HepG2 (cell line): ENCODE measurements around the gene PRSS8. TPM values are rescaled to one million over a fixed set of nuclear protein-coding genes. Genes with fewer than 3 reads are reported as not detected.
"Not testable (repeated sequence)": the region's sequence is repeated elsewhere in the genome, so short reads cannot be mapped to it uniquely, and the experiment has no call there.

Source experiments
- ATAC-seq: fragments of 200-7000 bp; cut with Tn5 transposase; 3 replicates; pipeline ENCODE4 v1.9.1; 2020; ENCODE audit warnings: mild to moderate bottlenecking, moderate library complexity
- BruUV-seq: library from RNA; stranded (reverse); fragments of 400-500 nt; replicated peaks from 2 replicates; lab custom pipeline; 2021; lab: Mats Ljungman, UMichigan
- CTCF ChIA-PET: fragments of 300-600 bp; formaldehyde crosslinking; extraction: SDS; loops from one replicate; lab custom pipeline; 2021; ENCODE audit warnings: low total read pairs, inconsistent platforms, low intra/inter-chr PET ratio; lab: Yijun Ruan, JAX
- POLR2A ChIA-PET: fragments of 350-600 bp; sonication (Branson Sonifier 250); formaldehyde crosslinking; loops from one replicate; lab custom pipeline; 2020; ENCODE audit warnings: antibody characterized with exemption, inconsistent platforms; lab: Yijun Ruan, JAX
- DNase-seq: peaks from one replicate; pipeline ENCODE4 v3.0.0-alpha.2; 2015; ENCODE audit warnings: low spot score
- FAIRE-seq: peaks from 3 replicates; lab custom pipeline; 2011; peaks lifted over from hg19 to GRCh38; lab: Jason Lieb, UNC
- H2AFZ ChIP-seq: one replicate; pipeline ENCODE4 v1.6.1; 2011; ENCODE audit warnings: low read length, inconsistent platforms
- H3K27ac ChIP-seq: fragments of 300-600 bp; 3 replicates; pipeline ENCODE4 v1.8.0; 2011; ENCODE audit warnings: mixed run types, mild to moderate bottlenecking, mixed read lengths, low read length, inconsistent platforms; ENCODE audit not compliant: insufficient read depth; ENCODE audit errors: extremely low read length
- H3K27me3 ChIP-seq, 2 experiments: fragments of 200-600 bp in 1 of 2; 2 replicates in 1 of 2; 3 replicates in 1 of 2; pipeline versions ENCODE4 v1.6.0 to v1.8.0; 2011; ENCODE audit warnings: low read length in 2 of 2, mild to moderate bottlenecking in 2 of 2, moderate library complexity in 2 of 2, inconsistent platforms in 1 of 2; ENCODE audit not compliant: insufficient read depth in 2 of 2, control insufficient read depth in 1 of 2
- H3K36me3 ChIP-seq, 2 experiments: fragments of 200-600 bp in 1 of 2; replicated peaks in 1 of 2; 2 replicates in 1 of 2; 3 replicates in 1 of 2; pipeline versions ENCODE4 v1.5.1 to v1.8.0; 2011; ENCODE audit warnings: low read length in 2 of 2, inconsistent platforms in 1 of 2; ENCODE audit not compliant: insufficient read depth in 2 of 2, control insufficient read depth in 1 of 2
- H3K4me1 ChIP-seq: 2 replicates; pipeline ENCODE4 v1.5.1; 2012; ENCODE audit warnings: low read length, inconsistent platforms; ENCODE audit not compliant: insufficient read depth
- H3K4me2 ChIP-seq: 2 replicates; pipeline ENCODE4 v1.6.0; 2011; ENCODE audit warnings: low read depth, low read length, inconsistent platforms
- H3K4me3 ChIP-seq, 3 experiments: fragments of 200-600 bp in 1 of 3; sonication (generic), shearing (Covaris generic) in 1 of 3; replicated peaks in 1 of 3; 2 replicates each; pipeline ENCODE4 v1.5.1; 2011 to 2016; ENCODE audit warnings: low read length in 3 of 3, inconsistent platforms in 2 of 3, low read depth in 2 of 3, mild to moderate bottlenecking in 2 of 3, control low read depth in 1 of 3, mixed read lengths in 1 of 3; ENCODE audit not compliant: insufficient read depth in 1 of 3
- H3K79me2 ChIP-seq: one replicate; pipeline ENCODE4 v1.6.1; 2011; ENCODE audit warnings: low read length, inconsistent platforms; ENCODE audit not compliant: insufficient read depth
- H3K9ac ChIP-seq: 2 replicates; pipeline ENCODE4 v1.6.0; 2011; ENCODE audit warnings: mild to moderate bottlenecking, low read depth, low read length, inconsistent platforms; ENCODE audit not compliant: insufficient read depth
- H3K9me3 ChIP-seq: 2 replicates; pipeline ENCODE4 v1.5.1; 2012; ENCODE audit warnings: mild to moderate bottlenecking, low read length
- H4K20me1 ChIP-seq: 2 replicates; pipeline ENCODE4 v1.6.0; 2011; ENCODE audit warnings: inconsistent platforms, mild to moderate bottlenecking, low read length, moderate library complexity; ENCODE audit not compliant: insufficient read depth
- ATF1 ChIP-seq: IDR thresholded peaks from 2 replicates; pipeline ENCODE4 v1.6.1; 2016; ENCODE audit warnings: mild to moderate bottlenecking, control low read depth
- CEBPB ChIP-seq: IDR thresholded peaks from 2 replicates; pipeline ENCODE4 v1.6.1; 2011; ENCODE audit warnings: low read depth, low read length, improper control_type of control experiment, borderline replicate concordance
- CTCF ChIP-seq: sonication (generic); formaldehyde crosslinking; IDR thresholded peaks from 2 replicates; pipeline ENCODE4 v1.5.0; 2020; ENCODE audit warnings: mild to moderate bottlenecking, missing genetic modification reagents, moderate library complexity
- XRCC5 ChIP-seq: fragments of 200-400 bp; formaldehyde crosslinking; optimal IDR thresholded peaks from 2 replicates; pipeline ENCODE3; 2017; ENCODE audit warnings: mild to moderate bottlenecking, low read length
- ZFP91 ChIP-seq: sonication (generic); formaldehyde crosslinking; IDR thresholded peaks from 2 replicates; pipeline ENCODE4 v1.9.0; 2022; ENCODE audit warnings: missing genetic modification reagents, mild to moderate bottlenecking, borderline replicate concordance
- ZMYM3 ChIP-seq: sonication (generic); formaldehyde crosslinking; IDR thresholded peaks from 2 replicates; pipeline ENCODE4 v1.5.1; 2020; ENCODE audit warnings: mild to moderate bottlenecking, missing genetic modification reagents
- ZNF138 ChIP-seq: sonication (generic); formaldehyde crosslinking; IDR thresholded peaks from 2 replicates; pipeline ENCODE4 v1.5.0; 2020; ENCODE audit warnings: mild to moderate bottlenecking, low read depth, missing genetic modification reagents
- WGBS: methylation state at CpG from one replicate; pipeline ENCODE4 v1.1.6; 2017; ENCODE audit warnings: low lambda C conversion rate; 5-methylcytosine and 5-hydroxymethylcytosine counted together
- in situ Hi-C: cut with HindIII; loops from 2 replicates; pipeline ENCODE4 v1.10.0; 2017; ENCODE audit warnings: low pct_unique_long_range_greater_than_20kb; ENCODE audit not compliant: extremely low pct_ligation_motif_present
- intact Hi-C: fragments of 100-400 bp; cut with micrococcal nuclease; formaldehyde crosslinking; loops from one replicate; pipeline ENCODE4 v1.10.0; 2022; ENCODE audit not compliant: unreplicated experiment
- polyA plus RNA-seq, 8 experiments: library from polyadenylated mRNA; depleted of rRNA in 3 of 8; stranded (reverse) in 7 of 8; unstranded in 1 of 8; fragments of >200 nt; fragmentation: Illumina TruSeq in 4 of 8; extraction: Trizol in 4 of 8; gene quantifications; 2 replicates each; pipeline versions ENCODE4 v1.2.1 to v1.2.3, GENCODE V29; 2011 to 2016; ENCODE audit warnings: low read depth in 4 of 8, missing spikeins in 1 of 8, mixed read lengths in 1 of 8; ENCODE audit not compliant: insufficient read depth in 1 of 8
- total RNA-seq, 5 experiments: library from RNA; depleted of rRNA; stranded (reverse); fragments of >200 nt; fragmentation: Illumina TruSeq; extraction: Trizol; gene quantifications; 2 replicates each; pipeline ENCODE4 v1.2.3, GENCODE V29; 2016; ENCODE audit warnings: low read depth in 1 of 5
- TF ChIP-seq, protein P1 (sequence below): sonication (generic); formaldehyde crosslinking; IDR thresholded peaks from 2 replicates; pipeline ENCODE4 v1.4.0; 2020; ENCODE audit warnings: missing genetic modification reagents, borderline replicate concordance

The PRSS8 gene
- total and polyA plus RNA-seq, 2 of the 13 experiments (the other 11 are each of a cell fraction or from before 2014, with no cell fraction given) = 2.6 to 7.2 TPM

DNA sequence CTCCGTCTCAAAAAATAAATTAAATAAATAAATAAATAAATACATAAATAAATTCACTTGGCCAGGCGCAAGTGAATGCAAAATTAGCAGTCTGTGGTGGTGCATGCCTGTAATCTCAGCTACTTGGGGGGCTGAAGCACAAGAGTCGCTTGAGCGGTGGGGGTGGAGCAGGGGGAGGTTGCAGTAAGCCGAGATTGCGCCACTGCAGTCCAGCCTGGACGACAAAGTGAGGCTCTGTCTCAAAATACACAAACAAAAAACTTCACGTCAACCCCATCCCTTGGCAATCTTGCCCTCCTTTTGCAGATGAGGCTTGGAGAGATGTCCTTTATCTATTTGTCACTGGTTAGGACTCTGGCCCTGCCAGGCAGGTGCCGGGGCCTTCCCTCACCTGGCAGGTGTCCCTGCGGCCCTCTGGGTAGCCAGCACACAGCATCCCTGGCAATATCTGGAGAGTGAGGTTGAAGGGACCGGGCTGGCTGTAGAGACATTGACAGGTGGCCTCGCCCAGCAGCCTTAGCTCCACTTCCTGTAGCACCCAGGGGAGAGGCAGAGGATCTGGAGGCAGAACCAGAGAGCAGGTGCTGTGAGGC is 10.0 kb upstream of the PRSS8 start (continued):
- TF ChIP-seq ZMYM3 (CRISPR knock-in tag) (no peak; the same call in 1 of the 2 replicates), ZNF138 (CRISPR knock-in tag) (no peak), CEBPB (peak; percentile 93)

DNA sequence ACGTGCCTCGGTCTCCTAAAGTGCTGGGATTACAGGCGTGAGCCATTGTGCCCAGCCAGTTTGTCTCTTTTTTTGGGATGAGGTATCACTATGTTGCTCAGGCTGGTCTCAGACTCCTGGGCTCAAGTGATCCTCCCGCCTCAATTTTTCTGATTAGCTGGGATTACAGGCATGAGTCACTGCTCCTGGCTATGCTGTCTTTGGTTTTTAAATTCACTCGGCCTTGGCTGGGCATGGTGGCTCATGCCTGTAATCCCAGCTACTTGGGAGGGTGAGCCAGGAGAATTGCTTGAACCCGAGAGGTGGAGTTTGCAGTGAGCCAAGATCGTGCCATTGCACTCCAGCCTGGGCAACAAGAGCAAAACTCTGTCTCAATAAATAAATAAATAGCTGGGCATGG is 8.9 kb upstream of the PRSS8 start:
- H3K9ac ChIP-seq, DNase-seq, H3K4me2 ChIP-seq, H3K9me3 ChIP-seq, CTCF ChIA-PET, in situ Hi-C loops, ATAC-seq, H3K36me3 ChIP-seq, H3K27ac ChIP-seq, H2AFZ ChIP-seq, BruUV-seq, H4K20me1 ChIP-seq, H3K4me3 ChIP-seq, H3K79me2 ChIP-seq, FAIRE-seq: not testable (repeated sequence)
- 81% methylated on average over 7 of the region's 7 CpGs for WGBS
- intact Hi-C loops = loop anchor here (5.0 to 10.0 kb wide), 2 partner anchors 147 to 190 kb away; partner anchors contain the start of gene SETD1A
- H3K27me3 ChIP-seq = peaks cover 0 to 27% of the 10 kb centered on the region in 2 experiments; a peak in 4 of 5 replicates
- POLR2A ChIA-PET = interaction anchor here (1.0 to 11.4 kb wide), 4 partner anchors 23 to 305 kb away, joined by 3 to 275 read pairs (median 34); partner anchors contain the start of genes FUS and KAT8
- peaks cover 54% of the 10 kb centered on the region for H3K4me1 ChIP-seq

GRCh38 chr16:31143694-31144148 is 8.2 kb upstream of the PRSS8 start:
- DNase-seq = no peak
- no peak overlapping the region for H2AFZ ChIP-seq
- no peak overlapping the region for H3K9ac ChIP-seq
- no peaks in the 10 kb centered on the region for H3K36me3 ChIP-seq
- ChIA-PET CTCF (no interaction called here), POLR2A (interaction anchor here (1.0 to 11.4 kb wide), 5 partner anchors 22 to 364 kb away, joined by 3 to 275 read pairs (median 31); partner anchors contain the start of genes FUS, HSD3B7, KAT8 and RUSF1)
- no TSS peak for BruUV-seq
- FAIRE-seq = no peak
- H3K4me3 ChIP-seq = no peak overlapping the region
- ATAC-seq = no peak
- H3K79me2 ChIP-seq = no peaks in the 10 kb centered on the region
- H3K9me3 ChIP-seq = no peaks in the 10 kb centered on the region
- intact Hi-C loops = loop anchor here (2.0 to 10.0 kb wide), 3 partner anchors 39 to 189 kb away; partner anchors contain the start of gene SETD1A
- in situ Hi-C loops = no loop called here
- H3K4me2 ChIP-seq = no peak overlapping the region
- no peaks in the 10 kb centered on the region for H4K20me1 ChIP-seq
- H3K27me3 ChIP-seq = peaks cover 0 to 24% of the 10 kb centered on the region in 2 experiments; a peak in 4 of 5 replicates
- no peak overlapping the region for H3K27ac ChIP-seq
- WGBS = 49% methylated on average over 4 of the region's 8 CpGs
- peaks cover 58% of the 10 kb centered on the region for H3K4me1 ChIP-seq
- TF ChIP-seq CTCF (CRISPR knock-in tag) (peak; percentile 12; the same call in 1 of the 2 replicates), ZFP91 (CRISPR knock-in tag) (peak; percentile 29; the same call in 1 of the 2 replicates), ATF1 (CRISPR knock-in tag) (no peak), XRCC5 (peak; percentile 37)
- TF ChIP-seq, protein P1, sequence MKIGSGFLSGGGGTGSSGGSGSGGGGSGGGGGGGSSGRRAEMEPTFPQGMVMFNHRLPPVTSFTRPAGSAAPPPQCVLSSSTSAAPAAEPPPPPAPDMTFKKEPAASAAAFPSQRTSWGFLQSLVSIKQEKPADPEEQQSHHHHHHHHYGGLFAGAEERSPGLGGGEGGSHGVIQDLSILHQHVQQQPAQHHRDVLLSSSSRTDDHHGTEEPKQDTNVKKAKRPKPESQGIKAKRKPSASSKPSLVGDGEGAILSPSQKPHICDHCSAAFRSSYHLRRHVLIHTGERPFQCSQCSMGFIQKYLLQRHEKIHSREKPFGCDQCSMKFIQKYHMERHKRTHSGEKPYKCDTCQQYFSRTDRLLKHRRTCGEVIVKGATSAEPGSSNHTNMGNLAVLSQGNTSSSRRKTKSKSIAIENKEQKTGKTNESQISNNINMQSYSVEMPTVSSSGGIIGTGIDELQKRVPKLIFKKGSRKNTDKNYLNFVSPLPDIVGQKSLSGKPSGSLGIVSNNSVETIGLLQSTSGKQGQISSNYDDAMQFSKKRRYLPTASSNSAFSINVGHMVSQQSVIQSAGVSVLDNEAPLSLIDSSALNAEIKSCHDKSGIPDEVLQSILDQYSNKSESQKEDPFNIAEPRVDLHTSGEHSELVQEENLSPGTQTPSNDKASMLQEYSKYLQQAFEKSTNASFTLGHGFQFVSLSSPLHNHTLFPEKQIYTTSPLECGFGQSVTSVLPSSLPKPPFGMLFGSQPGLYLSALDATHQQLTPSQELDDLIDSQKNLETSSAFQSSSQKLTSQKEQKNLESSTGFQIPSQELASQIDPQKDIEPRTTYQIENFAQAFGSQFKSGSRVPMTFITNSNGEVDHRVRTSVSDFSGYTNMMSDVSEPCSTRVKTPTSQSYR (CRISPR knock-in tag) = no peak
